GM12892 (cell line): ENCODE measurements around the gene DNMT1.

Experiments
- POLR2A ChIP-seq: IDR thresholded peaks from 2 replicates; pipeline ENCODE4 v1.6.1; 2011; ENCODE audit warnings: low read depth, low read length, control low read depth
- POLR2AphosphoS5 ChIP-seq: IDR thresholded peaks from 2 replicates; pipeline ENCODE4 v1.6.1; 2011; ENCODE audit warnings: low read depth, low read length, control low read depth

- TF ChIP-seq POLR2AphosphoS5 (no peak), POLR2A (no peak)
Observed at GRCh38 chr19:10168386-10168948, 26.3 kb downstream of the DNMT1 start.
